ENCODE measurements around the gene XRCC4.

The XRCC4 gene

GRCh38 chr5:83393504-83393866 lies 316.1 kb downstream of the XRCC4 start (continued):
- TF ChIP-seq, protein P1, sequence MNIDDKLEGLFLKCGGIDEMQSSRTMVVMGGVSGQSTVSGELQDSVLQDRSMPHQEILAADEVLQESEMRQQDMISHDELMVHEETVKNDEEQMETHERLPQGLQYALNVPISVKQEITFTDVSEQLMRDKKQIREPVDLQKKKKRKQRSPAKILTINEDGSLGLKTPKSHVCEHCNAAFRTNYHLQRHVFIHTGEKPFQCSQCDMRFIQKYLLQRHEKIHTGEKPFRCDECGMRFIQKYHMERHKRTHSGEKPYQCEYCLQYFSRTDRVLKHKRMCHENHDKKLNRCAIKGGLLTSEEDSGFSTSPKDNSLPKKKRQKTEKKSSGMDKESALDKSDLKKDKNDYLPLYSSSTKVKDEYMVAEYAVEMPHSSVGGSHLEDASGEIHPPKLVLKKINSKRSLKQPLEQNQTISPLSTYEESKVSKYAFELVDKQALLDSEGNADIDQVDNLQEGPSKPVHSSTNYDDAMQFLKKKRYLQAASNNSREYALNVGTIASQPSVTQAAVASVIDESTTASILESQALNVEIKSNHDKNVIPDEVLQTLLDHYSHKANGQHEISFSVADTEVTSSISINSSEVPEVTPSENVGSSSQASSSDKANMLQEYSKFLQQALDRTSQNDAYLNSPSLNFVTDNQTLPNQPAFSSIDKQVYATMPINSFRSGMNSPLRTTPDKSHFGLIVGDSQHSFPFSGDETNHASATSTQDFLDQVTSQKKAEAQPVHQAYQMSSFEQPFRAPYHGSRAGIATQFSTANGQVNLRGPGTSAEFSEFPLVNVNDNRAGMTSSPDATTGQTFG (tag by site-specific recombination; IDR thresholded peaks at IDR 0.05; ENCODE audit: borderline replicate concordance) = no peak
- TF ChIP-seq ZNF837 (tag by site-specific recombination; IDR thresholded peaks at IDR 0.05) = no peak

DNA sequence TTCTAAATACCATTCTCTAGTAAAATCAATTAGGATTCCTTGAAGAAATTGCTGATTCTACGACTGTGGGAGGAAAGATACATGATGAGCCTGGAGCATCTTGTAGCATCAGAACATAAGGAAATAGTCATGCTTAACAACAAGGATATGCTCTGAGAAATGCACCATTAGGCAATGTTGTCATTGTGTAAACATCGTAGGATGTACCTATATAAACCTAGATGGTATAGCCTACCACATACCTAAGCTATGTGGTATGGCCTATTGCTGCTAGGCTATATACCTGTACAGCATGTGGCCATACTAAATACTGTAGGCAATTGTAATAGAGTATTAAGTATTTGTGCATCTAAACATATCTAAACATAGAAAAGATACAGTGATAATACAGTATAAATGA lies 316.8 kb downstream of the XRCC4 start:
- no peaks in the 10 kb centered on the region for H3K36me3 ChIP-seq (ENCODE audit: control insufficient read depth in 2 of 2, insufficient read depth in 1 of 2, low read length in 2 of 2)
- CTCF ChIA-PET = no interaction called here
- H3K9me3 ChIP-seq (ENCODE audit: control insufficient read depth, insufficient read depth, low read depth, low read length) = no peaks in the 10 kb centered on the region
- TF ChIP-seq GLI4 (tag by site-specific recombination; IDR thresholded peaks at IDR 0.05) (no peak), ZNF157 (tag by site-specific recombination; IDR thresholded peaks at IDR 0.05) (no peak), ZNF133 (tag by site-specific recombination; IDR thresholded peaks at IDR 0.05) (no peak), ZNF184 (tag by site-specific recombination; IDR thresholded peaks at IDR 0.05) (no peak), ZNF138 (tag by site-specific recombination; IDR thresholded peaks at IDR 0.05; ENCODE audit: borderline replicate concordance) (no peak), ZBTB48 (tag by site-specific recombination; IDR thresholded peaks at IDR 0.05) (no peak), ZNF335 (tag by site-specific recombination; conservative IDR thresholded peaks at IDR 0.05) (no peak), ZNF473 (tag by site-specific recombination; IDR thresholded peaks at IDR 0.05) (no peak), ZNF274 (IDR thresholded peaks at IDR 0.05; ENCODE audit: low read length) (no peak), ZNF274 (tag by site-specific recombination; IDR thresholded peaks at IDR 0.05; ENCODE audit: borderline replicate concordance) (no peak), ZNF626 (tag by site-specific recombination; IDR thresholded peaks at IDR 0.05) (no peak), WT1 (tag by site-specific recombination; IDR thresholded peaks at IDR 0.05) (no peak), ZBTB44 (tag by site-specific recombination; IDR thresholded peaks at IDR 0.05) (no peak), YY2 (tag by site-specific recombination; IDR thresholded peaks at IDR 0.05) (no peak), ZNF416 (tag by site-specific recombination; IDR thresholded peaks at IDR 0.05) (no peak), HOXA7 (CRISPR knock-in tag; IDR thresholded peaks at IDR 0.05; ENCODE audit: borderline replicate concordance) (no peak), ZNF692 (tag by site-specific recombination; IDR thresholded peaks at IDR 0.05) (no peak)
- TF ChIP-seq, protein P2, sequence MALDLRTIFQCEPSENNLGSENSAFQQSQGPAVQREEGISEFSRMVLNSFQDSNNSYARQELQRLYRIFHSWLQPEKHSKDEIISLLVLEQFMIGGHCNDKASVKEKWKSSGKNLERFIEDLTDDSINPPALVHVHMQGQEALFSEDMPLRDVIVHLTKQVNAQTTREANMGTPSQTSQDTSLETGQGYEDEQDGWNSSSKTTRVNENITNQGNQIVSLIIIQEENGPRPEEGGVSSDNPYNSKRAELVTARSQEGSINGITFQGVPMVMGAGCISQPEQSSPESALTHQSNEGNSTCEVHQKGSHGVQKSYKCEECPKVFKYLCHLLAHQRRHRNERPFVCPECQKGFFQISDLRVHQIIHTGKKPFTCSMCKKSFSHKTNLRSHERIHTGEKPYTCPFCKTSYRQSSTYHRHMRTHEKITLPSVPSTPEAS (tag by site-specific recombination; IDR thresholded peaks at IDR 0.05) = no peak
- TF ChIP-seq, protein P3, sequence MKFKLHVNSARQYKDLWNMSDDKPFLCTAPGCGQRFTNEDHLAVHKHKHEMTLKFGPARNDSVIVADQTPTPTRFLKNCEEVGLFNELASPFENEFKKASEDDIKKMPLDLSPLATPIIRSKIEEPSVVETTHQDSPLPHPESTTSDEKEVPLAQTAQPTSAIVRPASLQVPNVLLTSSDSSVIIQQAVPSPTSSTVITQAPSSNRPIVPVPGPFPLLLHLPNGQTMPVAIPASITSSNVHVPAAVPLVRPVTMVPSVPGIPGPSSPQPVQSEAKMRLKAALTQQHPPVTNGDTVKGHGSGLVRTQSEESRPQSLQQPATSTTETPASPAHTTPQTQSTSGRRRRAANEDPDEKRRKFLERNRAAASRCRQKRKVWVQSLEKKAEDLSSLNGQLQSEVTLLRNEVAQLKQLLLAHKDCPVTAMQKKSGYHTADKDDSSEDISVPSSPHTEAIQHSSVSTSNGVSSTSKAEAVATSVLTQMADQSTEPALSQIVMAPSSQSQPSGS (tag by site-specific recombination; IDR thresholded peaks at IDR 0.05; ENCODE audit: low read depth) = no peak
- POLR2A ChIA-PET = no interaction called here
- H3K4me1 ChIP-seq (ENCODE audit: control insufficient read depth, insufficient read depth, low read length) = no peaks in the 10 kb centered on the region
- no peak overlapping the region for H3K4me3 ChIP-seq (ENCODE audit: low read depth, low read length)
- H3K27ac ChIP-seq (ENCODE audit: extremely low read depth, low read depth, low read length) = no peak overlapping the region
